BLaER1 treated with 17β-estradiol and CSF1 and Interleukin-3, amounts not matched to agents 10 nM and 100 nM (cell line): ENCODE results near the gene SPINK5.
A peak's percentile ranks its signal among the peaks of the same experiment; 100 is the strongest.
"Not testable (repeated sequence)": the region's sequence is repeated elsewhere in the genome, so short reads cannot be mapped to it uniquely, and the experiment has no call there.

Experiments
- H3K27ac ChIP-seq, 11 experiments: shearing (Covaris generic); formaldehyde crosslinking; 2 replicates each; pipeline ENCODE4 v1.8.1; 2022
- H3K27me3 ChIP-seq, 11 experiments: shearing (Covaris generic); formaldehyde crosslinking; 2 replicates each; pipeline ENCODE4 v1.8.1; 2022
- H3K36me3 ChIP-seq, 11 experiments: shearing (Covaris generic); formaldehyde crosslinking; 2 replicates each; pipeline ENCODE4 v1.8.1; 2022
- H3K4me1 ChIP-seq, 10 experiments: shearing (Covaris generic); formaldehyde crosslinking; 2 replicates each; pipeline ENCODE4 v1.8.1; 2022
- H3K4me2 ChIP-seq, 11 experiments: shearing (Covaris generic); formaldehyde crosslinking; 2 replicates each; pipeline ENCODE4 v1.8.1; 2022
- H3K4me3 ChIP-seq, 10 experiments: shearing (Covaris generic); formaldehyde crosslinking; 2 replicates each; pipeline ENCODE4 v1.8.1; 2022
- H3K9ac ChIP-seq, 11 experiments: shearing (Covaris generic); formaldehyde crosslinking; 2 replicates each; pipeline ENCODE4 v1.8.1; 2022
- H3K9me3 ChIP-seq, 11 experiments: shearing (Covaris generic); formaldehyde crosslinking; replicated peaks in 1 of 11; 2 replicates each; pipeline ENCODE4 v1.8.1; 2022
- H4K20me1 ChIP-seq, 11 experiments: shearing (Covaris generic); formaldehyde crosslinking; 2 replicates each; pipeline ENCODE4 v1.8.1; 2022
- Cebpa-rat ChIP-seq, 11 experiments: shearing (Covaris generic); IDR thresholded peaks; 2 replicates each; pipeline ENCODE4 v1.8.1; 2022

Gene SPINK5

GRCh38 chr5:148063861-148064260, at the start of gene SPINK5:
Gene SPINK5, plus strand, starts transcription at chr5:148063980. Its CDS starts 65 bp downstream, at chr5:148064045.
- no peak for TF ChIP-seq Cebpa-rat (IDR thresholded peaks at IDR 0.05)
- Histone ChIP-seq H3K4me2 (no peak within 1 kb of the TSS), H3K4me1 (no peaks in the 10 kb centered on the region), H4K20me1 (no peaks in the 10 kb centered on the region), H3K9me3 (0 out of 22 replicates have a peak, but pooled peaks cover 0 to 1% (median 0%) of the 10 kb centered on the region in 11 experiments), H3K27me3 (no peaks in the 10 kb centered on the region), H3K27ac (no peak within 1 kb of the TSS), H3K36me3 (no peaks in the 10 kb centered on the region), H3K4me3 (no peak within 1 kb of the TSS), H3K9ac (no peak within 1 kb of the TSS)

- Histone ChIP-seq H3K9me3 (no peaks in the 10 kb centered on the region), H3K27ac (no peak overlapping the region)
Observed at GRCh38 chr5:148014276-148014675, 49.5 kb upstream of the SPINK5 start.

GRCh38 chr5:148020257-148020988, 43.4 kb upstream of the SPINK5 start:
- Histone ChIP-seq H3K27me3 (no peaks in the 10 kb centered on the region), H4K20me1 (no peaks in the 10 kb centered on the region), H3K27ac (no peak overlapping the region), H3K9me3 (no peaks in the 10 kb centered on the region), H3K9ac (no peak overlapping the region), H3K4me2 (no peak overlapping the region), H3K4me1 (0 out of 20 replicates have a peak, but pooled peaks cover 0 to 5% (median 0%) of the 10 kb centered on the region in 10 experiments), H3K36me3 (no peaks in the 10 kb centered on the region), H3K4me3 (no peak overlapping the region)
- no peak for TF ChIP-seq Cebpa-rat (IDR thresholded peaks at IDR 0.05)

More at GRCh38 chr5:148014276-148014675, 49.5 kb upstream of the SPINK5 start:
- H3K4me1 ChIP-seq = peaks cover 0 to 31% (median 8%) of the 10 kb centered on the region in 10 experiments; a peak in 10 of 20 replicates
- TF ChIP-seq Cebpa-rat (IDR thresholded peaks at IDR 0.05) = no peak
- no peak overlapping the region for H3K4me3 ChIP-seq
- no peak overlapping the region for H3K9ac ChIP-seq
- peak overlapping the region in 2 of 11 experiments; percentile 3 to 24; a peak in 1 of 22 replicates for H3K4me2 ChIP-seq
- H3K36me3 ChIP-seq = no peaks in the 10 kb centered on the region
- H3K27me3 ChIP-seq = no peaks in the 10 kb centered on the region
- H4K20me1 ChIP-seq = no peaks in the 10 kb centered on the region

- Histone ChIP-seq H3K36me3 (no peaks in the 10 kb centered on the region), H3K27ac (no peak overlapping the region), H3K9ac (no peak overlapping the region), H3K27me3 (no peaks in the 10 kb centered on the region), H3K4me2 (no peak overlapping the region), H4K20me1 (no peaks in the 10 kb centered on the region), H3K9me3 (no peaks in the 10 kb centered on the region), H3K4me1 (no peaks in the 10 kb centered on the region), H3K4me3 (no peak overlapping the region)
- TF ChIP-seq Cebpa-rat (IDR thresholded peaks at IDR 0.05) = no peak
Observed at GRCh38 chr5:148027505-148027904, 36.3 kb upstream of the SPINK5 start.

- Histone ChIP-seq H3K9me3 (no peaks in the 10 kb centered on the region), H3K4me3 (no peak overlapping the region), H3K4me1 (no peaks in the 10 kb centered on the region), H3K9ac (no peak overlapping the region), H3K27me3 (no peaks in the 10 kb centered on the region), H4K20me1 (no peaks in the 10 kb centered on the region), H3K36me3 (no peaks in the 10 kb centered on the region), H3K4me2 (no peak overlapping the region), H3K27ac (no peak overlapping the region)
- TF ChIP-seq Cebpa-rat (IDR thresholded peaks at IDR 0.05) = no peak
Observed at GRCh38 chr5:148029131-148029530, 34.6 kb upstream of the SPINK5 start.

GRCh38 chr5:148033134-148033533, 30.6 kb upstream of the SPINK5 start:
- Histone ChIP-seq H3K27ac (no peak overlapping the region), H3K9me3 (no peaks in the 10 kb centered on the region), H3K27me3 (no peaks in the 10 kb centered on the region), H4K20me1 (no peaks in the 10 kb centered on the region), H3K9ac (no peak overlapping the region), H3K4me2 (no peak overlapping the region), H3K36me3 (no peaks in the 10 kb centered on the region), H3K4me3 (no peak overlapping the region), H3K4me1 (no peaks in the 10 kb centered on the region)
- TF ChIP-seq Cebpa-rat (IDR thresholded peaks at IDR 0.05) = no peak

GRCh38 chr5:148035676-148036075, 28.1 kb upstream of the SPINK5 start:
- TF ChIP-seq Cebpa-rat (IDR thresholded peaks at IDR 0.05) = no peak
- Histone ChIP-seq H3K36me3 (no peaks in the 10 kb centered on the region), H4K20me1 (no peaks in the 10 kb centered on the region), H3K4me3 (no peak overlapping the region), H3K27ac (no peak overlapping the region), H3K4me2 (no peak overlapping the region), H3K9ac (no peak overlapping the region), H3K4me1 (no peaks in the 10 kb centered on the region), H3K9me3 (no peaks in the 10 kb centered on the region), H3K27me3 (no peaks in the 10 kb centered on the region)

- Histone ChIP-seq H4K20me1 (no peaks in the 10 kb centered on the region), H3K36me3 (no peaks in the 10 kb centered on the region), H3K4me2 (no peak overlapping the region), H3K9ac (no peak overlapping the region), H3K4me1 (no peaks in the 10 kb centered on the region), H3K4me3 (no peak overlapping the region), H3K27ac (no peak overlapping the region), H3K9me3 (no peaks in the 10 kb centered on the region), H3K27me3 (no peaks in the 10 kb centered on the region)
- TF ChIP-seq Cebpa-rat (IDR thresholded peaks at IDR 0.05) = no peak
Observed at GRCh38 chr5:148042881-148043280, 20.9 kb upstream of the SPINK5 start.

- TF ChIP-seq Cebpa-rat (IDR thresholded peaks at IDR 0.05) = no peak
- H3K27me3 ChIP-seq = no peaks in the 10 kb centered on the region
Observed at GRCh38 chr5:148043705-148044104, 20.1 kb upstream of the SPINK5 start.

GRCh38 chr5:148055160-148055559, 8.6 kb upstream of the SPINK5 start:
- H3K9me3 ChIP-seq = peaks cover 32 to 46% (median 38%) of the 10 kb centered on the region in 11 experiments
- not testable (repeated sequence) for H3K36me3 ChIP-seq, H3K27ac ChIP-seq, H3K4me2 ChIP-seq, H3K4me1 ChIP-seq, H4K20me1 ChIP-seq, H3K27me3 ChIP-seq, H3K9ac ChIP-seq
- H3K4me3 ChIP-seq = 0 out of 20 replicates have a peak overlapping the region, but pooled peaks of 1 of the 10 experiments have one; percentile 12

More at GRCh38 chr5:148043705-148044104, 20.1 kb upstream of the SPINK5 start:
- Histone ChIP-seq H3K36me3 (no peaks in the 10 kb centered on the region), H3K4me3 (no peak overlapping the region), H4K20me1 (no peaks in the 10 kb centered on the region), H3K9ac (no peak overlapping the region), H3K9me3 (no peaks in the 10 kb centered on the region), H3K4me1 (no peaks in the 10 kb centered on the region), H3K4me2 (no peak overlapping the region), H3K27ac (no peak overlapping the region)
